Vagina (tissue), 2 donors: ENCODE measurements around the gene ABHD12. TPM values are rescaled to one million over a fixed set of nuclear protein-coding genes. Genes with fewer than 3 reads are reported as not detected.
"Not testable (repeated sequence)": the region's sequence is repeated elsewhere in the genome, so short reads cannot be mapped to it uniquely, and the experiment has no call there.

ENCODE experiments used
- DNase-seq, 2 donors: peaks; one replicate each; pipeline ENCODE4 v3.0.0-alpha.2; 2017; ENCODE audit errors: extremely low spot score in 2 of 2
- H3K27ac ChIP-seq: fragments of 200-600 bp; sonication (generic); one replicate; pipeline ENCODE4 v1.5.1; 2019
- H3K27me3 ChIP-seq: fragments of 200-600 bp; sonication (generic); one replicate; pipeline ENCODE4 v1.5.1; 2019
- H3K36me3 ChIP-seq, 2 donors: fragments of 200-600 bp; sonication (generic); one replicate each; pipeline ENCODE4 v1.5.1; 2017 to 2019
- H3K4me1 ChIP-seq: fragments of 200-600 bp; sonication (generic); one replicate; pipeline ENCODE4 v1.5.1; 2019
- H3K4me3 ChIP-seq, 2 donors: fragments of 200-600 bp; sonication (generic); 1 replicate in 1 of 2; 2 replicates in 1 of 2; pipeline ENCODE4 v1.5.1; 2016 to 2019
- H3K9me3 ChIP-seq: fragments of 200-600 bp; sonication (generic); one replicate; pipeline ENCODE4 v1.5.1; 2019
- POLR2A ChIP-seq, 2 donors: fragments of 450-650 bp; IDR thresholded peaks; one replicate each; pipeline ENCODE4 v1.6.1; 2017; ENCODE audit warnings: antibody characterized with exemption in 2 of 2, mild to moderate bottlenecking in 2 of 2, moderate library complexity in 2 of 2
- POLR2AphosphoS5 ChIP-seq, 2 donors: sonication (generic); formaldehyde crosslinking; IDR thresholded peaks; one replicate each; pipeline ENCODE4 v1.9.0; 2017; ENCODE audit warnings: antibody characterized with exemption in 2 of 2, mild to moderate bottlenecking in 2 of 2, low read depth in 1 of 2; ENCODE audit not compliant: insufficient read depth in 1 of 2
- intact Hi-C: fragments of 100-400 bp; cut with DNase I; formaldehyde crosslinking; loops from one replicate; pipeline ENCODE4 v1.15.1; 2023
- total RNA-seq: library from RNA; depleted of rRNA; stranded (reverse); fragments of >200 nt; gene quantifications from one replicate; pipeline ENCODE4 v1.2.3, GENCODE V29; 2016
- TF ChIP-seq, protein P1 (sequence below), 3 experiments: fragments of 450-650 bp in 2 of 3; fragments of 200-600 bp in 1 of 3; sonication (generic) in 1 of 3; IDR thresholded peaks; one replicate each; pipeline ENCODE4 v1.5.1; 2017 to 2019; ENCODE audit warnings: antibody characterized with exemption in 3 of 3, mild to moderate bottlenecking in 2 of 3, moderate library complexity in 2 of 3

The ABHD12 gene
- total RNA-seq, 1 donor from 2014 or later, result 36.6 TPM

DNA sequence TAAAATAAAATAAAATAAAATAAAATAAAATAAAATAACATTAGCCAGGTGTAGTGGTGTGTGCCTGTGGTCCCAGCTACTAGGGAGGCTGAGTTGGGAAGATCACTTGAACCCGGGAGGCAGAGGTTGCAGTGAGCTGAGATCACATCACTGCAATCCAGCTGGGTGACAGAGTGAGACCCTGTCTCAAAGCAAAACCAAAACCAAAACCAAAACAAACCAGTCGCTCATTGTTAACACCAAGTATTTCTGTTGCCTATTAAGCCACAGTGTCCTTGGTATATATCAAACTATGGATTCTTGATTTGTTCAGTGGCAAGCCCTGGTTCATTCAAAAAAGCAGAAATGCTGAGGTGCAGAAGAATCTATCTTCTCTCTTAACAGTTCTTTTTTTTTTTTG lies 77.0 kb downstream of the ABHD12 start:
- intact Hi-C loops, result loop anchor here (5.0 kb wide), 1 partner anchor 1256 kb away; no protein-coding TSS in a partner anchor
- no peak for DNase-seq
- Histone ChIP-seq H3K27ac (no peak overlapping the region), H3K9me3 (no peaks in the 10 kb centered on the region), H3K36me3 (no peaks in the 10 kb centered on the region), H3K4me3 (no peak overlapping the region), H3K4me1 (peaks cover 27% of the 10 kb centered on the region), H3K27me3 (no peaks in the 10 kb centered on the region)
- TF ChIP-seq POLR2AphosphoS5 (IDR thresholded peaks at IDR 0.05; ENCODE audit: insufficient read depth in 1 of 2, low read depth in 1 of 2), result no peak
- no peak for TF ChIP-seq POLR2A (IDR thresholded peaks at IDR 0.05)
- TF ChIP-seq, protein P1, sequence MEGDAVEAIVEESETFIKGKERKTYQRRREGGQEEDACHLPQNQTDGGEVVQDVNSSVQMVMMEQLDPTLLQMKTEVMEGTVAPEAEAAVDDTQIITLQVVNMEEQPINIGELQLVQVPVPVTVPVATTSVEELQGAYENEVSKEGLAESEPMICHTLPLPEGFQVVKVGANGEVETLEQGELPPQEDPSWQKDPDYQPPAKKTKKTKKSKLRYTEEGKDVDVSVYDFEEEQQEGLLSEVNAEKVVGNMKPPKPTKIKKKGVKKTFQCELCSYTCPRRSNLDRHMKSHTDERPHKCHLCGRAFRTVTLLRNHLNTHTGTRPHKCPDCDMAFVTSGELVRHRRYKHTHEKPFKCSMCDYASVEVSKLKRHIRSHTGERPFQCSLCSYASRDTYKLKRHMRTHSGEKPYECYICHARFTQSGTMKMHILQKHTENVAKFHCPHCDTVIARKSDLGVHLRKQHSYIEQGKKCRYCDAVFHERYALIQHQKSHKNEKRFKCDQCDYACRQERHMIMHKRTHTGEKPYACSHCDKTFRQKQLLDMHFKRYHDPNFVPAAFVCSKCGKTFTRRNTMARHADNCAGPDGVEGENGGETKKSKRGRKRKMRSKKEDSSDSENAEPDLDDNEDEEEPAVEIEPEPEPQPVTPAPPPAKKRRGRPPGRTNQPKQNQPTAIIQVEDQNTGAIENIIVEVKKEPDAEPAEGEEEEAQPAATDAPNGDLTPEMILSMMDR (IDR thresholded peaks at IDR 0.05), result no peak

- H3K36me3 ChIP-seq, H3K4me3 ChIP-seq, H3K27ac ChIP-seq, H3K9me3 ChIP-seq, DNase-seq, H3K27me3 ChIP-seq: not testable (repeated sequence)
- intact Hi-C loops, result loop anchor here (5.0 kb wide), 1 partner anchor 1255 kb away; no protein-coding TSS in a partner anchor
- H3K4me1 ChIP-seq, result peaks cover 27% of the 10 kb centered on the region
Measured at GRCh38 chr20:25312716-25313115, 77.9 kb downstream of the ABHD12 start.

GRCh38 chr20:25310921-25311728 lies 79.5 kb downstream of the ABHD12 start:
- H3K27ac ChIP-seq, result peak overlapping the region; percentile 77
- intact Hi-C loops, result loop anchor here (5.0 kb wide), 1 partner anchor 1254 kb away; no protein-coding TSS in a partner anchor
- TF ChIP-seq, protein P1 (IDR thresholded peaks at IDR 0.05), result no peak
- no peak for TF ChIP-seq POLR2A (IDR thresholded peaks at IDR 0.05)
- no peak for TF ChIP-seq POLR2AphosphoS5 (IDR thresholded peaks at IDR 0.05; ENCODE audit: insufficient read depth in 1 of 2, low read depth in 1 of 2)
- no peaks in the 10 kb centered on the region for H3K9me3 ChIP-seq
- H3K27me3 ChIP-seq, result no peaks in the 10 kb centered on the region
- H3K4me1 ChIP-seq, result peaks cover 27% of the 10 kb centered on the region
- no peaks in the 10 kb centered on the region for H3K36me3 ChIP-seq
- no peak for DNase-seq
- peak overlapping the region in 1 of 2 donors; percentile 8 for H3K4me3 ChIP-seq

DNA sequence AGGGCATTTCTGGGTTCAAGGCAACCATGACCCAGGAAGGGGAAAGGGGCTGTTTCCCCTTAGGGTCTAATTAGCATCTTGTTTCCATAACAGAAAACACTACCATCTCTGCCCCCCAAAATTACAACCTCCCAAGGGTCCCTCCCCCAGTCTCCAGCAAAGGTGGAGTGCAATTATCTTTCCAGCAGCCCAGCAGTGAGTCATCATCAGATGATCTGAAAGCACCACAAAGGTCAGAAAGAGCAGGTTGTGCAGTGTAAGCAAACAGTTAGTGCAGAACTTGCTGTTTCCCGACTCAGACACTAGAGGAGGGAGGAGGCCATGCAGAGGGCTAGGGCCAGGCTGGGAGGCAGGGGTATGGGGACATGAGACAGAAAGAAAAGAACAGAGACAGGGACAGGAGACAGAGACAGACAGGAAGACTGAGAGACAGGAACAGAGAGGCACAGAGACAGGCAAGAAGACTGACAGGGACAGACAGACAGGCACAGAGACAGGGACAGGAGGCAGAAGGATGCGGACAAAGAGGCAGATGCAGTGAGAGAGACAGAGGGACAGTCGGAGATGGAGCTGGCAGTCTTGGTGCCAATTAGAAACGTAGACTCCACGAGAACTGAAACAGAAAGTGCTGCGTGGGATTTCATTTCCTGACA lies 80.2 kb downstream of the ABHD12 start:
- no peaks in the 10 kb centered on the region for H3K36me3 ChIP-seq
- no peak for DNase-seq
- H3K4me3 ChIP-seq, result peak overlapping the region in 1 of 2 donors; percentile 8
- no peaks in the 10 kb centered on the region for H3K9me3 ChIP-seq
- intact Hi-C loops, result loop anchor here (5.0 kb wide), 1 partner anchor 1253 kb away; no protein-coding TSS in a partner anchor
- H3K27ac ChIP-seq, result peak overlapping the region; percentile 77
- TF ChIP-seq POLR2AphosphoS5 (IDR thresholded peaks at IDR 0.05; ENCODE audit: insufficient read depth in 1 of 2, low read depth in 1 of 2) (peak in 1 of 2 donors; percentile 71), POLR2A (IDR thresholded peaks at IDR 0.05) (peak in 1 of 2 donors; percentile 27)
- TF ChIP-seq, protein P1 (IDR thresholded peaks at IDR 0.05), result peak in 1 of 3 experiments; percentile 38
- peaks cover 27% of the 10 kb centered on the region for H3K4me1 ChIP-seq
- H3K27me3 ChIP-seq, result no peaks in the 10 kb centered on the region

GRCh38 chr20:25309395-25310267 lies 81.0 kb downstream of the ABHD12 start:
- peaks cover 27% of the 10 kb centered on the region for H3K4me1 ChIP-seq
- H3K9me3 ChIP-seq, result no peaks in the 10 kb centered on the region
- intact Hi-C loops, result loop anchor here (5.0 kb wide), 1 partner anchor 1252 kb away; no protein-coding TSS in a partner anchor
- peaks cover 0 to 3% of the 10 kb centered on the region in 2 donors for H3K36me3 ChIP-seq
- no peak overlapping the region for H3K4me3 ChIP-seq
- H3K27ac ChIP-seq, result peak overlapping the region; percentile 77
- peak in 1 of 2 donors; percentile 58 for TF ChIP-seq POLR2AphosphoS5 (IDR thresholded peaks at IDR 0.05; ENCODE audit: insufficient read depth in 1 of 2, low read depth in 1 of 2)
- TF ChIP-seq, protein P1 (IDR thresholded peaks at IDR 0.05), result no peak
- no peaks in the 10 kb centered on the region for H3K27me3 ChIP-seq
- DNase-seq, result no peak
